A549 treated with AZD9567 at 1 μM for 4 hours (cell line): Measurements from ENCODE around the gene FUBP3. TPM values are rescaled to one million over a fixed set of nuclear protein-coding genes. Genes with fewer than 3 reads are reported as not detected.

ENCODE experiments used
- total RNA-seq: library from RNA; stranded (reverse); fragments of 200-300 nt; extraction: Qiagen RNA extraction; gene quantifications from 5 replicates; pipeline ENCODE4 v1.2.3, GENCODE V29; 2022; ENCODE audit not compliant: insufficient read depth

The FUBP3 gene, protein sequence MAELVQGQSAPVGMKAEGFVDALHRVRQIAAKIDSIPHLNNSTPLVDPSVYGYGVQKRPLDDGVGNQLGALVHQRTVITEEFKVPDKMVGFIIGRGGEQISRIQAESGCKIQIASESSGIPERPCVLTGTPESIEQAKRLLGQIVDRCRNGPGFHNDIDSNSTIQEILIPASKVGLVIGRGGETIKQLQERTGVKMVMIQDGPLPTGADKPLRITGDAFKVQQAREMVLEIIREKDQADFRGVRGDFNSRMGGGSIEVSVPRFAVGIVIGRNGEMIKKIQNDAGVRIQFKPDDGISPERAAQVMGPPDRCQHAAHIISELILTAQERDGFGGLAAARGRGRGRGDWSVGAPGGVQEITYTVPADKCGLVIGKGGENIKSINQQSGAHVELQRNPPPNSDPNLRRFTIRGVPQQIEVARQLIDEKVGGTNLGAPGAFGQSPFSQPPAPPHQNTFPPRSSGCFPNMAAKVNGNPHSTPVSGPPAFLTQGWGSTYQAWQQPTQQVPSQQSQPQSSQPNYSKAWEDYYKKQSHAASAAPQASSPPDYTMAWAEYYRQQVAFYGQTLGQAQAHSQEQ
- 47.8 to 59.5 TPM (median 52.1 TPM) in 5 replicates for total RNA-seq

DNA sequence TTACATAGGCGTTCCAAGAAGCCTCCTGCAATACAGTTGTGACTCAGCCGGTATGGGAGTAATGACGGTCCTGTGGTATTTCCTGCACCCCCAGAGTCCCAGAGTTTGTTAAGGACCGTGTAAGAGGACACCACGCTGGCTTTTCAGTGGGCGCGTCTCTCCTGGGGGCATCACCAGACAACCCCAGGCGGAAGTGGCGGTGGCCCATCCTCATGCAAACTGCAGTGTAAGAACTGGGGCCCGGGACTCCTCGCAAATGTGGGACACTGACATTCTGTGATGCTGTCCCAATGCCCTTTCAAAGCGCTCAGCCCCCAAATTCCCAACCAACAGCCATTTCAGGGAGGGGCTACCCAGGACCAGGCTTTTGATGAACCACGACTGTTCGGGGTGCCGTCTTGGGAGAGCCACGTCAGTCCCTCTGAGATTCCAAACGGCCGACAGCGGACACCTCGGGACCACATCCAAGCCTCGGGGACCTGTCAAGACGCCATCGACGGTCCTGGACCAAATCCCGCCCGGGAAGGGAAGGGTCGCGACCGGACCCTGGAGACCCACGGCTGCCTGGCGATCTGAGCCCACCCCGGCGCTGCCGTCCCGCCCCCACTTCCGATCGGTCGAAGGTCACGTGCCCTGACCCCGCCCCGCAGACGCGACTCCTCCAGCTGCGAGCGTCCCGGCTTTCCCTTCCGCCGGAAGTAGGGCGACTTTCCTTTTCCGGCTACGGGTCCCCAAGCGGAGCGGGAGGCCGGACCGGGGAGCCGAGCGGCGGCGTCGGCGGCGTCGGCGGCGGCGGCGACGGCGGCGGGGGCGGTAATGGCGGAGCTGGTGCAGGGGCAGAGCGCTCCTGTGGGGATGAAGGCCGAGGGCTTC is at the start of gene FUBP3:
TSS of gene FUBP3 (plus strand) at position 713 of the 873 bp plus-strand sequence. CDS start at position 817, 104 bp downstream.

DNA sequence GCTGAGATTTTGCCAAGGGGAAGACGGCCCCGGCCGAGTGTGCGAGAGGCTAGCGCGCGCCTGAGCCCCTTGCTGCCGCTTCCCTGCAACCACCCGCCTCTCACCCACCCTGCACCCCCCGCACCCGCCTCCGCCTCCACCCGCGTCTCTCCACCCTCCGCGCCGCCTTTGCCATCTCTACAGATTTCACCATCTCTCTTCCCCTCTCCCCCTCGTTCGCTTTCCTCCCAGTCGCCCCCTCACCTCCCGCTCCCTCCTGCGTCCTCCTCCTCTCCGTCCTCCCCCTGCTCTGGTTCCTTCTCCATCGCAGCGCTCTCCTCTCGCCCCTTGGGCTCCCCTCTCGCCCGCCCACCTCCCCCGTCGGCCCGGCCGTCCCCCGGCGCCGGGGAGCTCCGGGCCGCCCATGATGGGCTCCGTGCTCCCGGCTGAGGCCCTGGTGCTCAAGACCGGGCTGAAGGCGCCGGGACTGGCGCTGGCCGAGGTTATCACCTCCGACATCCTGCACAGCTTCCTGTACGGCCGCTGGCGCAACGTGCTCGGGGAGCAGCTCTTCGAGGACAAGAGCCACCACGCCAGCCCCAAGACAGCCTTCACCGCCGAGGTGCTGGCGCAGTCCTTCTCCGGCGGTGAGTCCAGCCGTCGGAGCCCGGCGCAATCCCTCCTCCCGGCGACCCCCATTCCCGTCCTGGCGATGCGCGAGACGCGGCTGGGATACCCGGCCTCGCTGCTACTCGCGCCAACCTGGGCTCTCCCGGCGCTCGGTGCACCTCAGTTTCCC is 85.1 kb downstream of the FUBP3 start, which contains the start of gene PRDM12:
TSS of gene PRDM12 (plus strand) at position 344 of the 778 bp plus-strand sequence. CDS start at position 404, 60 bp downstream.

Other genes starting within 250 kb of the FUBP3 start
- gene ASS1, start 134.6 kb upstream of the FUBP3 start, total RNA-seq: 17.3 to 22.3 TPM (median 18.6 TPM) in 5 replicates
- 0.29 to 0.35 TPM (median 0.32 TPM) in 4 of 5 replicates, not detected in the other for gene PRDM12, start 85.0 kb downstream of the FUBP3 start, total RNA-seq
- gene EXOSC2, start 114.2 kb downstream of the FUBP3 start, total RNA-seq: 50.0 to 72.0 TPM (median 53.7 TPM) in 5 replicates